Keratinocyte (primary cell): ENCODE results near the gene DIPK1B. TPM values are rescaled to one million over a fixed set of nuclear protein-coding genes. Genes with fewer than 3 reads are reported as not detected.

Experiments used
- DNase-seq: peaks from one replicate; pipeline ENCODE4 v3.0.0-alpha.2; 2011; ENCODE audit warnings: low read depth, missing footprints, low spot score
- FAIRE-seq: peaks from 2 replicates; lab custom pipeline; 2011; peaks lifted over from hg19 to GRCh38; lab: Jason Lieb, UNC
- H2AFZ ChIP-seq: 2 replicates; pipeline ENCODE4 v1.6.0; 2012; ENCODE audit warnings: low read length, control low read depth, inconsistent platforms; ENCODE audit not compliant: control insufficient read depth
- H3K27ac ChIP-seq: 2 replicates; pipeline ENCODE4 v1.5.1; 2011; ENCODE audit warnings: low read length; ENCODE audit not compliant: control insufficient read depth, insufficient read depth
- H3K27me3 ChIP-seq: 3 replicates; pipeline ENCODE4 v1.6.0; 2011; ENCODE audit warnings: low read length; ENCODE audit not compliant: control insufficient read depth, insufficient read depth; ENCODE audit errors: extremely low read depth
- H3K36me3 ChIP-seq, 2 experiments: 2 replicates in 1 of 2; 3 replicates in 1 of 2; pipeline ENCODE4 v1.5.1; 2011; ENCODE audit warnings: low read length in 2 of 2, mild to moderate bottlenecking in 1 of 2; ENCODE audit not compliant: control insufficient read depth in 2 of 2, insufficient read depth in 2 of 2; ENCODE audit errors: extremely low read depth in 1 of 2
- H3K4me1 ChIP-seq: 3 replicates; pipeline ENCODE4 v1.5.1; 2011; ENCODE audit warnings: low read length; ENCODE audit not compliant: control insufficient read depth, insufficient read depth; ENCODE audit errors: extremely low read depth
- H3K4me2 ChIP-seq: 3 replicates; pipeline ENCODE4 v1.6.0; 2011; ENCODE audit warnings: low read depth, low read length; ENCODE audit not compliant: control insufficient read depth, insufficient read depth; ENCODE audit errors: extremely low read depth
- H3K4me3 ChIP-seq, 3 experiments: fragments of 200-600 bp in 1 of 3; sonication (generic) in 1 of 3; 2 replicates in 2 of 3; 3 replicates in 1 of 3; pipeline ENCODE4 v1.5.1; 2011 to 2016; ENCODE audit warnings: low read length in 3 of 3, mild to moderate bottlenecking in 3 of 3, control low read depth in 2 of 3, inconsistent platforms in 1 of 3, low read depth in 1 of 3, mixed read lengths in 1 of 3, mixed run types in 1 of 3, moderate library complexity in 1 of 3; ENCODE audit not compliant: control insufficient read depth in 2 of 3, insufficient read depth in 2 of 3; ENCODE audit errors: extremely low read depth in 1 of 3
- H3K79me2 ChIP-seq: 2 replicates; pipeline ENCODE4 v1.6.0; 2012; ENCODE audit warnings: low read length; ENCODE audit not compliant: control insufficient read depth, insufficient read depth
- H3K9ac ChIP-seq: 3 replicates; pipeline ENCODE4 v1.6.0; 2011; ENCODE audit warnings: low read length; ENCODE audit not compliant: control insufficient read depth, insufficient read depth; ENCODE audit errors: extremely low read depth
- H3K9me1 ChIP-seq: 3 replicates; pipeline ENCODE4 v1.6.0; 2011; ENCODE audit warnings: low read length; ENCODE audit not compliant: control insufficient read depth, insufficient read depth; ENCODE audit errors: extremely low read depth
- H3K9me3 ChIP-seq: 2 replicates; pipeline ENCODE4 v1.5.1; 2012; ENCODE audit warnings: low read depth, low read length; ENCODE audit not compliant: control insufficient read depth
- H4K20me1 ChIP-seq: 3 replicates; pipeline ENCODE4 v1.6.0; 2011; ENCODE audit warnings: low read length; ENCODE audit not compliant: control insufficient read depth, insufficient read depth; ENCODE audit errors: extremely low read depth
- CTCF ChIP-seq, 3 experiments: IDR thresholded peaks in 1 of 3; conservative IDR thresholded peaks in 1 of 3; optimal IDR thresholded peaks in 1 of 3; 2 replicates in 2 of 3; 3 replicates in 1 of 3; pipeline versions ENCODE3 to v1.5.1; 2011; ENCODE audit warnings: low read length in 3 of 3, mild to moderate bottlenecking in 3 of 3, moderate library complexity in 2 of 3, control low read depth in 1 of 3, inconsistent platforms in 1 of 3; ENCODE audit not compliant: insufficient read depth in 2 of 3; ENCODE audit errors: extremely low read depth in 1 of 3
- EZH2 ChIP-seq: IDR thresholded peaks from one replicate; pipeline ENCODE4 v1.6.1; 2012; ENCODE audit warnings: inconsistent platforms, mild to moderate bottlenecking, low read length, moderate library complexity
- dilution Hi-C: fragments of 300-500 bp; cut with MboI; formaldehyde crosslinking; loops from one replicate; pipeline ENCODE4 v1.7.0; 2020; ENCODE audit warnings: low sequenced_read_pairs; ENCODE audit not compliant: extremely low pct_ligation_motif_present
- polyA plus RNA-seq, 5 experiments: library from polyadenylated mRNA; depleted of rRNA in 3 of 5; stranded (reverse) in 3 of 5; stranded (forward) in 1 of 5; unstranded in 1 of 5; fragments of >200 nt; gene quantifications; 1 replicate in 1 of 5; 2 replicates in 3 of 5; 3 replicates in 1 of 5; pipeline versions ENCODE4 v1.2.1 to v1.2.3, GENCODE V29; 2011 to 2012; ENCODE audit warnings: missing spikeins in 2 of 5, low read depth in 1 of 5, low replicate concordance in 1 of 5

Gene DIPK1B
- polyA plus RNA-seq, 1 donor (not counting 4 experiments of a cell fraction or from before 2014, with no cell fraction given) = not detected

GRCh38 chr9:136664000-136664915, 48.1 kb upstream of the DIPK1B start:
- no peaks in the 10 kb centered on the region for H3K4me1 ChIP-seq
- no peaks in the 10 kb centered on the region for H4K20me1 ChIP-seq
- H3K4me3 ChIP-seq = no peak overlapping the region
- H3K36me3 ChIP-seq = no peaks in the 10 kb centered on the region
- FAIRE-seq = no peak
- H2AFZ ChIP-seq = no peak overlapping the region
- no peaks in the 10 kb centered on the region for H3K9me3 ChIP-seq
- TF ChIP-seq CTCF (optimal IDR thresholded peaks at IDR 0.05 in 1 of 3, IDR thresholded peaks at IDR 0.05 in 1 of 3, conservative IDR thresholded peaks at IDR 0.05 in 1 of 3; ENCODE audit: extremely low read depth in 1 of 3, insufficient read depth in 2 of 3, low read length in 3 of 3) (no peak), EZH2 (no peak)
- H3K27me3 ChIP-seq = peaks cover 42% of the 10 kb centered on the region
- no peaks in the 10 kb centered on the region for H3K9me1 ChIP-seq
- no peak overlapping the region for H3K9ac ChIP-seq
- no peaks in the 10 kb centered on the region for H3K79me2 ChIP-seq
- H3K27ac ChIP-seq = no peak overlapping the region
- no peak overlapping the region for H3K4me2 ChIP-seq
- dilution Hi-C loops = no loop called here
- DNase-seq = no peak

DNA sequence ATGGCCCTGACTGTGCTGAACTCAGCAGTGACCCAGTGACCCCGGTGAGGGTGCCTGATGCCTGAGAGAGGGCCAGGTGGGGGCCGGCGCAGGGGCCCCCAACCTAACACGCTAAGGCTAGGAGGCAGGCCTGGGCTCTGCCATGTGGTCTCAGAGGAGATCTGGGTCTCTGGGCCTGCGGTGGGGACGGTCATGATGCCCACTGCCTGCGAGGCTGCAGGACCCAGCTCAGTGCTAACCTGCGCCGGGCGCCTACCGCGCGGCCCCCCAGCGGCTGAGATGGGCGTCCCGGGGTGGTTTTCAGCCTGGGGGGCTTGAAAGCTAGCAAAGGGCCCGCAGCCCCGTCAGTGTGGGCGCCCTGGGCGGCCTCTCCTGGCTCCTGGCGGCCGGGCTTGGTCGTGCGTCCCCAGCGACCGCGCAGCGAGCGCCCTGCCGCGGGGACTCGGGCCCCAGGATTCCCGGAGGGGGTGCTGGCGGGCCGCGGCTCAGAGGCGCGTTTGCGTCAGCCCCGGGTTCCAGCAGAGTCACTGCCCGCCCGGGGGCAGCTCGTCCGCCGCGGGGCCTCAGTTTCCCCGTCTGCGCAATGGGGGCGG, 47.2 kb upstream of the DIPK1B start:
- no peak overlapping the region for H3K9ac ChIP-seq
- no peaks in the 10 kb centered on the region for H3K79me2 ChIP-seq
- H3K4me3 ChIP-seq = peak overlapping the region; percentile 27 to 44 (median 31)
- H3K4me2 ChIP-seq = peak overlapping the region; percentile 48
- H2AFZ ChIP-seq = no peak overlapping the region
- no peak overlapping the region for H3K27ac ChIP-seq
- no peak for FAIRE-seq
- no peaks in the 10 kb centered on the region for H3K9me1 ChIP-seq
- DNase-seq = no peak
- H3K27me3 ChIP-seq = peaks cover 43% of the 10 kb centered on the region
- no peaks in the 10 kb centered on the region for H3K9me3 ChIP-seq
- TF ChIP-seq EZH2 = no peak
- TF ChIP-seq CTCF (optimal IDR thresholded peaks at IDR 0.05 in 1 of 3, IDR thresholded peaks at IDR 0.05 in 1 of 3, conservative IDR thresholded peaks at IDR 0.05 in 1 of 3; ENCODE audit: extremely low read depth in 1 of 3, insufficient read depth in 2 of 3, low read length in 3 of 3) = peak in 1 of 3 experiments; percentile 24
- no peaks in the 10 kb centered on the region for H4K20me1 ChIP-seq
- no peaks in the 10 kb centered on the region for H3K4me1 ChIP-seq
- H3K36me3 ChIP-seq = no peaks in the 10 kb centered on the region
- dilution Hi-C loops = no loop called here
